ENCODE results near the gene TNFSF13.
A peak's percentile ranks its signal among the peaks of the same experiment; 100 is the strongest.

TNFSF13 gene

DNA sequence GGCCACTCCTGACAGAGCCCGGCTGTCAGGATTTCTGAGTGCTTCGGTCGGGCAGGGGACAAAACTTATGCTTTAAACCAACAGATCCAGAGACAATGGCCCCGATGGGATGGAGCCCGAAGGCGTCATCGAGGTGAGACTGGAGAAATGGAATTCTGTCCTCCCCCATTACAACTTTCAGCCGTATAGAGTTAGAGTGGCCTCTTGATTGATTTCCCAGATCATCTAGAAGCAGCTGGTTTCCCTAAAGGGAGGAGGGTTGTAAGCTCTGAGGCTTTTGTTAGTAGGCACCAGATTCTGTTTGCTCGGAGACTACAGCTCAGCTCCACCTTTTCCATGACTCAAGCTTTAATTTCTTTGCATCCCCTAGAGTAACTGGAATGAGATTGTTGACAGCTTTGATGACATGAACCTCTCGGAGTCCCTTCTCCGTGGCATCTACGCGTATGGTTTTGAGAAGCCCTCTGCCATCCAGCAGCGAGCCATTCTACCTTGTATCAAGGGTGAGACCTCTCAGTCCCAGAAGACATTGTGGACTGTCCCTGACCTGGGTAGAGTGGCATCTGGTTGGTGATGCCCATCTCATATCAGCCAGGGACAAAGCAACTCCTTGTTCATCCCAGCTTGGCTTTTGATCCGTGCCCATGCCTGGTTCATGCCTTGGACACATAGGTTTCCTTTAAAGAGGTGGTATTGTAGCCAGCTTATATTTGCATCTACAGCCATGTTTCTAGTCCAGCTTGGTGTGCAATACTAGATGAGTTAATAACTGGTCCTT lies 15.8 kb downstream of the TNFSF13 start:
- no peak for DNase-seq (ENCODE audit: low spot score)

DNA sequence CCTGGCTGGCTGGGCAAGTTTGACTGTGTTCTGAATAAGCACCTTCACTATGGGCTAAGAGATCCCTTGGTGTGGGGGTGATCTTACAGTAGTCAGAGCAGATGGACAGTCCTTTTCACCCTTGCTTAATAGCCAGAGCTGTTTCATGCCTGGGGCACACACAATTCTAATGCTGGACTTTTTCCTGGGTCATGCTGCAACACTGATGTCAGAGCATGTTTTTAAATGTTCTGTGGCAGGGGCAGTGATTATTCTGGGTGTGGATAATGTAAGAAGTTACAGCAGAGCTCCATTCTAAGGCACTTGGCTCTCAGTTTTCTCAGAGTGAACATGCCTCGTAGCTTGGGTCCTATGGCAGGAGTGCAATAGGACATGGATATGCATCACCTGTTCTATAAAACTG lies 16.9 kb downstream of the TNFSF13 start:
- no peak for DNase-seq (ENCODE audit: low spot score)

- DNase-seq (ENCODE audit: low spot score) = no peak
These were observed 17.4 kb downstream of the TNFSF13 start for GRCh38 chr17:7575959-7576358.

DNA sequence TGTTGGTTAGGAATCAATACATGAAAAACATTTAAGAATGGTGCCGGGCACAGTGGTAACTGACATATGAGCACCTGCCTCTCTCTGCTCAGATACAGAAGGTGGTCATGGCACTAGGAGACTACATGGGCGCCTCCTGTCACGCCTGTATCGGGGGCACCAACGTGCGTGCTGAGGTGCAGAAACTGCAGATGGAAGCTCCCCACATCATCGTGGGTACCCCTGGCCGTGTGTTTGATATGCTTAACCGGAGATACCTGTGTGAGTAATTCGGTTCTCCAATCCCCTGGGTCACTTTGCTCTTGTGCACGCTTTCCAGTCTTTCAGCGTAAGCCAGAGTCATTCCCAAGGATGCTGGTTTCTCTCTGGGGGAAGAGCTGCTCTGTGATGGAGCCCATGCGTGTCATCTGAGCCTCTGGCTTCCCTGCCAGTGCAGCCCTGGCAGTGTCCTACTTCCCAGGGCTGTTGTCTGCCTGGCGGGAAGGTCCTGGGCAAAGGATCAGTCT lies 17.9 kb downstream of the TNFSF13 start:
- DNase-seq (ENCODE audit: low spot score) = no peak

- no peak for DNase-seq (ENCODE audit: low spot score)
These were observed 19.0 kb downstream of the TNFSF13 start for GRCh38 chr17:7577327-7578199.

- peak; percentile 68 for DNase-seq (ENCODE audit: low spot score)
These were observed 20.7 kb downstream of the TNFSF13 start, which contains the start of gene CD68 for GRCh38 chr17:7579001-7579833. Gene CD68, plus strand, starts transcription at chr17:7579638. Its CDS starts 40 bp downstream, at chr17:7579678.

DNA sequence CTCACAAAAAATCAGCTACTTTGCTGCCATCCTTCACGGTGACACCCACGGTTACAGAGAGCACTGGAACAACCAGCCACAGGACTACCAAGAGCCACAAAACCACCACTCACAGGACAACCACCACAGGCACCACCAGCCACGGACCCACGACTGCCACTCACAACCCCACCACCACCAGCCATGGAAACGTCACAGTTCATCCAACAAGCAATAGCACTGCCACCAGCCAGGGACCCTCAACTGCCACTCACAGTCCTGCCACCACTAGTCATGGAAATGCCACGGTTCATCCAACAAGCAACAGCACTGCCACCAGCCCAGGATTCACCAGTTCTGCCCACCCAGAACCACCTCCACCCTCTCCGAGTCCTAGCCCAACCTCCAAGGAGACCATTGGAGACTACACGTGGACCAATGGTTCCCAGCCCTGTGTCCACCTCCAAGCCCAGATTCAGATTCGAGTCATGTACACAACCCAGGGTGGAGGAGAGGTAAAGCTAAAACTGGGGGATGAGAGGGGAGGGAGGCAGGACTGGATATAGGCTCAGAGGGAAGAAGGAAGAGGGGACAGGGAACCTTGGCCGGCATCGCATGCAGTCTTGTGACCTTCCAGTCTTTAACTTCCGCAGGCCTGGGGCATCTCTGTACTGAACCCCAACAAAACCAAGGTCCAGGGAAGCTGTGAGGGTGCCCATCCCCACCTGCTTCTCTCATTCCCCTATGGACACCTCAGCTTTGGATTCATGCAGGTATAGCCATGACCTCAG lies 21.5 kb downstream of the TNFSF13 start:
- DNase-seq (ENCODE audit: low spot score) = no peak

DNA sequence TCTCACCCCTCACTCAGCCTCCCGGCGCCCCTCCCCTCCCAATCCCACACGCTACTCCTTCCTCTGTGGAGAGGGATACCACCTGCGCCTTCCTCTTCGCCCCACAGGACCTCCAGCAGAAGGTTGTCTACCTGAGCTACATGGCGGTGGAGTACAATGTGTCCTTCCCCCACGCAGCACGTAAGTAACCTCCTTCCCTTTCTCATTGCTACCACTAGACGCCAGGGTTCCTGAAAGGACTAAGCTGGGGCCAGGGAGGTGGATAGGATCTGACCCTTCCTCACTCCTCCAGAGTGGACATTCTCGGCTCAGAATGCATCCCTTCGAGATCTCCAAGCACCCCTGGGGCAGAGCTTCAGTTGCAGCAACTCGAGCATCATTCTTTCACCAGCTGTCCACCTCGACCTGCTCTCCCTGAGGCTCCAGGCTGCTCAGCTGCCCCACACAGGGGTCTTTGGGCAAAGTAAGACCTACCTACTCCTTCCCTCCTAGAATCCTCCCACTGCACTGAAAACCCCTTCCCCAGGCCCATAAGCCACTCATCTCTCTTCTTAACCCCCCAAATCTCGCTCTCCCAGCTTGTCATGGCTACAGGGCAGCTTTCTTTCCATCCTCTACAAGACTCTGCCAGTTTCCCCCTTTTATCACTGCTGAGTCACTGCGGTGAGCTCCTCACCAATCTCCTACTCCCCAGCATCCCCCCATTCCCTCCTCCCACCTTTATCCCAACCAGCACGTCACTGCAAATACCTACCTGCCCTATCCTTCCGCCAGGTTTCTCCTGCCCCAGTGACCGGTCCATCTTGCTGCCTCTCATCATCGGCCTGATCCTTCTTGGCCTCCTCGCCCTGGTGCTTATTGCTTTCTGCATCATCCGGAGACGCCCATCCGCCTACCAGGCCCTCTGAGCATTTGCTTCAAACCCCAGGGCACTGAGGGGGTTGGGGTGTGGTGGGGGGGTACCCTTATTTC lies 22.3 kb downstream of the TNFSF13 start:
- DNase-seq (ENCODE audit: low spot score) = no peak

DNA sequence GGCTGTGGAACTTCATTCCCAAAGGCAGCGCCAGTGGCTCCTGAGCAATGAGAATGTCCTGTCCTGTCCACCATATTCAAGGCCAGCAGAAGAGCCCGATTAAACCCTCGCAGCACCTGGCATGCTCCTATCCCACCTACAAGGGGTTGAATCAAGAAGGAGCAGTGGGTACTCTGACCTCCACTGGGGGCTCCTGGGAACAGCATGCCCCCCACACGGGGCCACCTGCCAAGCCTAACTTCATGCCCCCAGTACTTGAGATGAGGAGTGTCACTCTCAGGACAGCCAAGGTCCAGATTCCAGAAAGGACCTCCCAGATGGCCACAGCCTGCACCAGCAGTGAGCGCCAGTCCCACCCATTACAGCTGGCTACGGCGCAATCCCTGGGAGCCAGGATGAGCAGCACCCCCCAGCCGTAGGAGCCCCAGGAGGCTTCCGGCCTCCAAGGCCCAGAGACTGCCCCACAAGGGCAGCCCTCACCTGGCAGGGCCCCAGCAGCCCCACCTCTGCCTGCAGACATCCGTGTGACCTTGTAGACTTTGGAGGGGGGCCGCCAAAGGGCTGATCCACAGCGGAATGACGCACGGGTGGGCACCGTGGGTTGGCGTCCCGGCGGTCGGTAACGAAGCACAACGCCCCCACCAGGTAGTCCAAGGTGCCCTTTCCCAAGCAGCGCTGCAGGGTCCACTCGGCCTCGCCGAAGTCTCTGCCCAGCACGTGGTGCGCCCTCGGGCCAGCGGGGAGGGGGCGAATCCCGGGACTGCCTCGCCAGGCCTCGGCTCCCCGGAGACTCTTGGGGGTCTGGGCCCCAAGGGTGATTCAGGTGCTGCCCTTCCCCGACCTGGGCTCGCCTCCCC lies 24.1 kb downstream of the TNFSF13 start:
- no peak for DNase-seq (ENCODE audit: low spot score)

- peak; percentile 98 for DNase-seq (ENCODE audit: low spot score)
These were observed 24.9 kb downstream of the TNFSF13 start, which contains the start of gene MPDU1 for GRCh38 chr17:7583253-7584109. Gene MPDU1, plus strand, starts transcription at chr17:7583852. Its CDS starts 11 bp downstream, at chr17:7583863.

DNA sequence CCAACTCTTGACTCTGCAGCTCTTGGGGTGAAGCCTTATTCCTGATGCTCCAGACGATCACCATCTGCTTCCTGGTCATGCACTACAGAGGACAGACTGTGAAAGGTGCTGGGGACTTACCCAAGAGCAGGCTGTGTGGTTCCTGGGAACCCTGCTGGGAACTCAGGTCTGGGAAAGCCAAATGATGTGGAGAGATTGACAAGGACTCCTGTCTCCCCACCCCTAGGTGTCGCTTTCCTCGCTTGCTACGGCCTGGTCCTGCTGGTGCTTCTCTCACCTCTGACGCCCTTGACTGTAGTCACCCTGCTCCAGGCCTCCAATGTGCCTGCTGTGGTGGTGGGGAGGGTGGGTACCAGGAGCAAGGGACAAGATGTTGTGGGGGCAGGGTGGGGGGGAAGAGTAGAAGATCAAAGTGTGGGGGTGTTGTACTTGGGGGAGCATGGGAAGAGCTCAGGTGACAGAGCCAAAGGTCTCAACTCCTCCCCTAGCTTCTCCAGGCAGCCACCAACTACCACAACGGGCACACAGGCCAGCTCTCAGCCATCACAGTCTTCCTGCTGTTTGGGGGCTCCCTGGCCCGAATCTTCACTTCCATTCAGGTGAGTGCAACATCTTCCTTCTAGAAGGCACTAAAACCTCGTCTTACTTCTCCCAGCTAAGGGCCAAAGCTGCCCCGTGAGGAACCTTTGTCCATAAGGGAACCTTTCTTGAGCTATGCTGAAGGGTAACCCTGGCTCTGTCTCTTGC lies 28.3 kb downstream of the TNFSF13 start:
- no peak for DNase-seq (ENCODE audit: low spot score)

DNA sequence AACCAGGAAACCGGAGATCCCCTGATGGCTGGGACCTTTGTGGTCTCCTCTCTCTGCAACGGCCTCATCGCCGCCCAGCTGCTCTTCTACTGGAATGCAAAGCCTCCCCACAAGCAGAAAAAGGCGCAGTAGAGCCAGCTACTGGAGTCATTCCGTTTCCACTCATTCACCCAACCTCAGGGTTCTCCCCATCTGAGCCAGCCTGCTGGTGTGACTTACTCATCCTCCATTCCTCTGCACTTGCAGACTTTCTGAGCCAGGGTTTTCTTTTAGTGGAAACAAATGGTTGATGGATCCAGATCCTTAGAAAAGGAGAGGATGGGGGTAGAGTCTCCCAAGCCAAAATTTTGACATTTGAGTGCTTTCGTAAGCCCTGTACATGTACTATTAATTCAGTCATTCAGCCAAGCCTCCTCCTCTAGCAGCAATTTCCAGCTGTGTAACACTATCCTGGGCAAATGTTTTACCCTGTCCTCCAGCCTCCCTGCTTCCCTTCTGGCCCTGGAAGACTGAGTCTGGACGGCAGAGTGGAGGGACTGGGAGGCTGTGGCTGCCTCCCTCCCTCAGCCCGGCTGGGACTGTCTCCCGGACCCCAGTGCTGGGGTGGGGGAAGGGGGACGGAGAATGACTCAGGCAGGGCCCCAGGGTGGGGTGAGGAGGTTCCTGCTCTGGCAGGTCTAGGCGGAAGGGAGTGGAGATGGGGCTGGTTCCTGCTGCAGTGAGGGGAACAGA lies 29.0 kb downstream of the TNFSF13 start:
- no peak for DNase-seq (ENCODE audit: low spot score)

GRCh38 chr17:7588553-7589203 lies 30.1 kb downstream of the TNFSF13 start:
- DNase-seq (ENCODE audit: low spot score) = no peak

GRCh38 chr17:7589204-7589868 lies 30.8 kb downstream of the TNFSF13 start:
- DNase-seq (ENCODE audit: low spot score) = no peak
